Breast epithelium (tissue), 4 donors: ENCODE data around the gene HAND1. TPM values are rescaled to one million over a fixed set of nuclear protein-coding genes. Genes with fewer than 3 reads are reported as not detected.
A peak's percentile ranks its signal among the peaks of the same experiment; 100 is the strongest.

Experiments
- DNase-seq, 2 donors: peaks; one replicate each; pipeline ENCODE4 v3.0.0-alpha.2; 2019; ENCODE audit warnings: low spot score in 2 of 2
- H3K27ac ChIP-seq, 2 donors: fragments of 200-600 bp; sonication (generic) in 1 of 2; one replicate each; pipeline ENCODE4 v1.5.1; 2016 to 2019; ENCODE audit warnings: mild to moderate bottlenecking in 1 of 2
- H3K27me3 ChIP-seq, 2 donors: fragments of 200-600 bp; sonication (generic) in 1 of 2; one replicate each; pipeline versions ENCODE4 v1.5.1 to v1.6.0; 2017 to 2019; ENCODE audit warnings: control low read depth in 1 of 2, mild to moderate bottlenecking in 1 of 2
- H3K36me3 ChIP-seq: fragments of 200-600 bp; one replicate; pipeline ENCODE4 v1.5.1; 2019
- H3K4me1 ChIP-seq, 2 donors: fragments of 200-600 bp; sonication (generic); one replicate each; pipeline ENCODE4 v1.5.1; 2016 to 2019; ENCODE audit warnings: control low read depth in 1 of 2
- H3K4me3 ChIP-seq, 3 donors: fragments of 200-600 bp; sonication (generic); 1 replicate in 2 of 3; 2 replicates in 1 of 3; pipeline ENCODE4 v1.5.1; 2016 to 2019; ENCODE audit warnings: mild to moderate bottlenecking in 3 of 3, moderate library complexity in 2 of 3
- H3K9me3 ChIP-seq, 2 donors: fragments of 200-600 bp; sonication (generic) in 1 of 2; one replicate each; pipeline ENCODE4 v1.5.1; 2016 to 2019; ENCODE audit warnings: control low read depth in 1 of 2
- POLR2A ChIP-seq: fragments of 450-650 bp; IDR thresholded peaks from one replicate; pipeline ENCODE4 v1.6.1; 2016; ENCODE audit warnings: antibody characterized with exemption, mild to moderate bottlenecking, moderate library complexity
- POLR2AphosphoS5 ChIP-seq, 3 donors: sonication (generic); formaldehyde crosslinking; IDR thresholded peaks; one replicate each; pipeline ENCODE4 v1.6.1; 2017; ENCODE audit warnings: antibody characterized with exemption in 3 of 3
- intact Hi-C: fragments of 100-400 bp; cut with DNase I; formaldehyde crosslinking; loops from one replicate; pipeline ENCODE4 v1.15.1; 2023; ENCODE audit warnings: low total_unique reads
- total RNA-seq, 3 donors: library from RNA; depleted of rRNA; stranded (reverse); fragments of >200 nt; gene quantifications; one replicate each; pipeline ENCODE4 v1.1.0, GENCODE V29; 2016
- TF ChIP-seq, protein P1 (sequence below), 3 donors: fragments of 450-650 bp; IDR thresholded peaks; one replicate each; pipeline ENCODE4 v1.5.1; 2016 to 2017; ENCODE audit warnings: antibody characterized with exemption in 3 of 3, mild to moderate bottlenecking in 3 of 3, moderate library complexity in 3 of 3

The HAND1 gene
- total RNA-seq, 3 donors from 2014 or later = 0.16 to 0.59 TPM; not detected in 1

DNA sequence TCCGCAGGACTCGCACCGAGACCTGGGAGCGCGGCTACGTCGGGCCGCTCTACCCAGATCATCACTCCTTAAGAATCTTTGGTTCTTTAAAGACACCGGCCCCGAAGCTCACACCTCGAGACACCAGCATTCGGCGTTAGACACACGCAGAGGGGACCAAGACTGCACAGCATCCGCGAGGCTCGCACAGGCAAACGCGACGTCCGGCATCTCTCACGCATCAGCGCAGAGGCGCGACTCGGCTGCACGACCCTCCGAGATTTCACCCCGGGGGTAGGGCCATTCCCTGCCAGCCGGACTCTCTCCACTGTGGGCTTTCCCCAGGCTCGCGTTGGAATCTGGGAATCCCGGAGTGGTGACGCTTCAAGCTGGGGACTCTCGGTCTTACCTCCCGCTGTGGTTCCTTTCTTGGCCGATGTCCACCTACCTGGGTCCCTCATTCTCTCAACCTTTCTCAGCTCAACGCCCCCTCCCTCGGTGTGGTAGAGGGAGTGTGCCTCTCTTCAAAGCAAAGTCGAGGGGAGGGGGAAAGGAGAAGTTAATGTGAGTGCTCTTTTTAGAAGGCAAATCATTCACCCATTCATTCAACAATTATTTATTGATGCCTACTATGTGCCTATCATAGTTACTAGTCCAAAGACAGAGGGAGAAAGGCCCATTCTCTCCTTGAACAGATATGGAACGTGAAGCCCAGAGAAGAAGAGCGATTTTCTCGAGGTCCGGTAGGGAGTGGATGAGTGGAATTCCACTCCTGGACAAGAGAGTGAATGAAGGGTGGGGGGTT is 1.3 kb upstream of the HAND1 start:
- no peak overlapping the region for H3K27ac ChIP-seq

GRCh38 chr5:154478752-154479159 is 729 bp upstream of the HAND1 start:
- Histone ChIP-seq H3K27me3 (peaks cover 14 to 100% of the 10 kb centered on the region in 2 donors), H3K27ac (no peak overlapping the region), H3K4me3 (peak overlapping the region in 2 of 3 donors; percentile 36 to 63), H3K9me3 (no peaks in the 10 kb centered on the region), H3K36me3 (no peaks in the 10 kb centered on the region), H3K4me1 (peaks cover 0 to 26% of the 10 kb centered on the region in 2 donors)
- no peak for DNase-seq
- intact Hi-C loops = loop anchor here (10.0 kb wide), 1 partner anchor 136 kb away; no protein-coding TSS in a partner anchor
- TF ChIP-seq POLR2A (no peak), POLR2AphosphoS5 (IDR thresholded peaks at IDR 0.05) (no peak)
- TF ChIP-seq, protein P1, sequence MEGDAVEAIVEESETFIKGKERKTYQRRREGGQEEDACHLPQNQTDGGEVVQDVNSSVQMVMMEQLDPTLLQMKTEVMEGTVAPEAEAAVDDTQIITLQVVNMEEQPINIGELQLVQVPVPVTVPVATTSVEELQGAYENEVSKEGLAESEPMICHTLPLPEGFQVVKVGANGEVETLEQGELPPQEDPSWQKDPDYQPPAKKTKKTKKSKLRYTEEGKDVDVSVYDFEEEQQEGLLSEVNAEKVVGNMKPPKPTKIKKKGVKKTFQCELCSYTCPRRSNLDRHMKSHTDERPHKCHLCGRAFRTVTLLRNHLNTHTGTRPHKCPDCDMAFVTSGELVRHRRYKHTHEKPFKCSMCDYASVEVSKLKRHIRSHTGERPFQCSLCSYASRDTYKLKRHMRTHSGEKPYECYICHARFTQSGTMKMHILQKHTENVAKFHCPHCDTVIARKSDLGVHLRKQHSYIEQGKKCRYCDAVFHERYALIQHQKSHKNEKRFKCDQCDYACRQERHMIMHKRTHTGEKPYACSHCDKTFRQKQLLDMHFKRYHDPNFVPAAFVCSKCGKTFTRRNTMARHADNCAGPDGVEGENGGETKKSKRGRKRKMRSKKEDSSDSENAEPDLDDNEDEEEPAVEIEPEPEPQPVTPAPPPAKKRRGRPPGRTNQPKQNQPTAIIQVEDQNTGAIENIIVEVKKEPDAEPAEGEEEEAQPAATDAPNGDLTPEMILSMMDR (IDR thresholded peaks at IDR 0.05) = no peak

More for the DNA sequence above, 1.3 kb upstream of the HAND1 start:
- TF ChIP-seq POLR2AphosphoS5 (IDR thresholded peaks at IDR 0.05) = no peak
- H3K36me3 ChIP-seq = no peaks in the 10 kb centered on the region
- intact Hi-C loops = loop anchor here (10.0 kb wide), 1 partner anchor 135 kb away; no protein-coding TSS in a partner anchor
- DNase-seq = no peak
- peak overlapping the region in 1 of 3 donors; percentile 63 for H3K4me3 ChIP-seq
- H3K27me3 ChIP-seq = peaks cover 14 to 100% of the 10 kb centered on the region in 2 donors
- H3K9me3 ChIP-seq = no peaks in the 10 kb centered on the region
- peaks cover 0 to 26% of the 10 kb centered on the region in 2 donors for H3K4me1 ChIP-seq

DNA sequence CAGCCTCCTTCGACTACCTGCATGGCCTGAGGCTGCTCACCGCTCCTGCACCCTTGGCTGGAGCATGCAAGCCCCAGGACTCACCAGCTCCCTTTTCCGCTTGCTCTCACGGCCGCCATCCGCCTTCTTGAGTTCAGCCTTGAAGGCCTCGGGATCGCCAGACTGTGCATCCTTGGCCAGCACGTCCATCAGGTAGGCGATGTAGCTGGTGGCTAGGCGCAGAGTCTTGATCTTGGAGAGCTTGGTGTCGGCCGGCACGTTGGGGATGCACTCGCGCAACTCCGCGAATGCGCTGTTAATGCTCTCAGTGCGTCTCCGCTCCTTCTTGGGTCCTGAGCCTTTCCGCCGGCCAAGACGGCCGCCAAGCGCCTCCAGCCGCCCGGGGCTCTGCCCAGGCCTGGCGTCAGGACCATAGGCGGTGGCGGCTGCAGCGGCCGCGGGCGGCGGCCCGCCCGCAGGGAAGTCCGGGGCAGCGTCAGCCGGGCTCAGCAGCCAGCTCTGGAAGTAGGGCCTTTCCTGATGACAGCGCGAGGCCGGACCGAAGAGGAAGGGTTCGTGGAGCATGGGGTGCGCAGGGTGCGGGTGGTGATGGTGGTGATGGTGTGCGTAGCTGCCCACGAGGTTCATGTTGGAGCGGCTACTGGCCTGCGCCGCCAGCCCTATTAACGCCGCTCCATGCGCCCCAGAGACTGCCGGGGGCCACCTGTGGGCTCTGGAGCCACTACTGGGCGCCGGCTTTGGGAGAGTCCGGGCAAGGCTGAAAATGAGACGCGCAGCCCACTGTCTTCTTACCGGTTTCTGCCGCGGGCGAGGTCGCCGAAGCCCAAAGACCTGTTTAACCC is 424 bp downstream of the HAND1 start:
- intact Hi-C loops = loop anchor here (10.0 kb wide), 1 partner anchor 137 kb away; no protein-coding TSS in a partner anchor
- Histone ChIP-seq H3K4me1 (peaks cover 0 to 26% of the 10 kb centered on the region in 2 donors), H3K36me3 (no peaks in the 10 kb centered on the region), H3K27me3 (peaks cover 14 to 100% of the 10 kb centered on the region in 2 donors), H3K9me3 (no peaks in the 10 kb centered on the region), H3K4me3 (peak overlapping the region; percentile 36 to 63 (median 39)), H3K27ac (no peak overlapping the region)
- TF ChIP-seq, protein P1 (IDR thresholded peaks at IDR 0.05) = no peak
- TF ChIP-seq POLR2AphosphoS5 (IDR thresholded peaks at IDR 0.05) (no peak), POLR2A (no peak)
- no peak for DNase-seq

DNA sequence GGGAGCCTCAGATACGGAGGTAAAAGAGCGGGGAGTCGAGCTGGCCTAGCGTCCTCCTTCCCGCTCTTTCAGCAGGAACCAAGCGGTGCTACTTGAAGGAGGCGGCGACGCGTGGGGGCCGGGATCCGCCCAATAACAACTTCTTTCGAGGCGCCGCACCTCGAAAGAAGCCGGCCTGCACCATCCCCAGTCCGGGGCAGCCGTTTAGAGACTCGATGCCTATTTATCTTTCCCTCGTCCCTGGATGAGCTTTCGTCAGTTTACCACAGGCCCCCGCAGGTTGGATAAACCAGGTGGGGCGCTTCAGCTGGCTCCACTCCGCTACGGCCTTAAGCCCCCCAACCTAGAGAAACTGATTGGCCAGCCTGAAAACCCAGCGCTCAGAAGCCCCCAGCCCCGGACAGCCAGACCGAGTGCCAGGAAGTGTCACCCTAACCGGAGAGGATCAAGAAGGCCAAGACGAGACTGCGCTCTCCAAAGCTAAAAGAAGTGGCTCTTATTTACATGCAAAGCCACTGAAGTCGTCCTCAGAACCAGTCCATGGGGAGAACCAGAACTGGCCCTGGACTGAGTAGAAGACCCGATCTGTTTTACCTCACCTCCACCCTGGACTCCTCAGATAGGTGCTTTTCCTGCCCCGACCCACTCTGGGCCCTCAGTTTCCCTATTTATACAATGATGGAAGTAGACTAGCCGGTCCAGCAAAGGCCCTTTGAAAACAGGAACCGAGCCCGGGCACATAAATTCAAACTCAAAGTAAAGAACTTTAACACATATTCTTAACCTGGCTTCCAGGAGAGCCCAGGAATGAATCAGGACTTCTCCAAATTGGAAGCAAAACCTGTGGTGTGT is 1.4 kb downstream of the HAND1 start:
- H3K4me1 ChIP-seq = peaks cover 0 to 26% of the 10 kb centered on the region in 2 donors
- H3K36me3 ChIP-seq = no peaks in the 10 kb centered on the region
- TF ChIP-seq, protein P1 (IDR thresholded peaks at IDR 0.05) = no peak
- TF ChIP-seq POLR2A (no peak), POLR2AphosphoS5 (IDR thresholded peaks at IDR 0.05) (no peak)
- intact Hi-C loops = loop anchor here (10.0 kb wide), 1 partner anchor 138 kb away; no protein-coding TSS in a partner anchor
- H3K4me3 ChIP-seq = peak overlapping the region in 2 of 3 donors; percentile 36 to 63
- H3K27me3 ChIP-seq = peaks cover 5 to 100% of the 10 kb centered on the region in 2 donors
- H3K9me3 ChIP-seq = no peaks in the 10 kb centered on the region
- DNase-seq = no peak
- H3K27ac ChIP-seq = no peak overlapping the region
